ENCODE measurements around the gene DPY19L1.
"Not testable (repeated sequence)": the region's sequence is repeated elsewhere in the genome, so short reads cannot be mapped to it uniquely, and the experiment has no call there.

Gene DPY19L1

GRCh38 chr7:34988442-34989125 lies 48.7 kb downstream of the DPY19L1 start:
- not testable (repeated sequence) for DNase-seq (ENCODE audit: low read depth)

- not testable (repeated sequence) for DNase-seq (ENCODE audit: low read depth)
Measured at GRCh38 chr7:34985155-34985554, 52.1 kb downstream of the DPY19L1 start.

GRCh38 chr7:34984140-34984539 lies 53.1 kb downstream of the DPY19L1 start:
- DNase-seq (ENCODE audit: low read depth) = not testable (repeated sequence)

- DNase-seq (ENCODE audit: low read depth) = no peak
Measured at GRCh38 chr7:34982371-34983019, 54.8 kb downstream of the DPY19L1 start.

GRCh38 chr7:34979124-34979523 lies 58.2 kb downstream of the DPY19L1 start:
- not testable (repeated sequence) for DNase-seq (ENCODE audit: low read depth)

DNA sequence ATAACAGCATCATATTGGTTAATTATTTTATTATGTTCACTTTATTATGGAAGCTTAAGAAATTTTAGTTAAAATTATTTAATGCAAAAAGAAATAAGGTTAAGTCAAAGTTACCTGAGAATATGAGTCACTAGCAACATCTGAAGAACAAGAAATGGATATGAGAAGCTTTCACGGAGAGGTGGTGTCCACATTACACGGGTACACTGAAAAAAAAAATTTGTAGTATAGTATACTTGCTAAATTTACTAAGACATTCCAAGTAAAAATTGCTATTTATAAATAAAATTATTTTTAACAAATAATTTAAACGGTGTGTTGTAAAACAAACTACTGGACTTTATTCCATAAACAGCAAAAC lies 63.9 kb downstream of the DPY19L1 start:
- no peak for DNase-seq (ENCODE audit: low read depth)

GRCh38 chr7:34972739-34973399 lies 64.4 kb downstream of the DPY19L1 start:
- not testable (repeated sequence) for DNase-seq (ENCODE audit: low read depth)

GRCh38 chr7:34967818-34968217 lies 69.5 kb downstream of the DPY19L1 start:
- not testable (repeated sequence) for DNase-seq (ENCODE audit: low read depth)

DNA sequence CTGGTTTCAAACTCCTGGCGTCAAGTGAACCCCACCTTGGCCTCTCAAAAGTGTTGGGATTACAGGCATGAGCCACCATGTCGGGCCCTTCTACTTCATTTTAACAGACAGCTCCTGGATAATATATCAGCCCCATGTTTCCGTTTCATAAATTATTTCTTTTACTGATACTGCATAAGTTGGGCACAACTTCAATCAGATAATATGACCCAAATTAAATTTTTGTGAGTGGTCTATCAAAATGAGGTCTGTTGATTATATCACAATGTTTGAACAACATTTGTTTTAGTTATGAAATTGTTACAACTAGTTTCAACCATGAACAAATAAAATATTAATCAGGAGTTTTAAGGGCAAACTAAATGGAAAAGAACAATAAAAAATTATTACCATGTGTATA lies 70.8 kb downstream of the DPY19L1 start:
- not testable (repeated sequence) for DNase-seq (ENCODE audit: low read depth)

- DNase-seq (ENCODE audit: low read depth) = no peak
Measured at GRCh38 chr7:34958021-34958420, 79.3 kb downstream of the DPY19L1 start.

- no peak for DNase-seq (ENCODE audit: low read depth)
Measured at GRCh38 chr7:34952822-34953221, 84.5 kb downstream of the DPY19L1 start.

GRCh38 chr7:34949361-34949760 lies 87.9 kb downstream of the DPY19L1 start:
- DNase-seq (ENCODE audit: low read depth) = peak; percentile 60

GRCh38 chr7:34947427-34947826 lies 89.9 kb downstream of the DPY19L1 start:
- not testable (repeated sequence) for DNase-seq (ENCODE audit: low read depth)

DNA sequence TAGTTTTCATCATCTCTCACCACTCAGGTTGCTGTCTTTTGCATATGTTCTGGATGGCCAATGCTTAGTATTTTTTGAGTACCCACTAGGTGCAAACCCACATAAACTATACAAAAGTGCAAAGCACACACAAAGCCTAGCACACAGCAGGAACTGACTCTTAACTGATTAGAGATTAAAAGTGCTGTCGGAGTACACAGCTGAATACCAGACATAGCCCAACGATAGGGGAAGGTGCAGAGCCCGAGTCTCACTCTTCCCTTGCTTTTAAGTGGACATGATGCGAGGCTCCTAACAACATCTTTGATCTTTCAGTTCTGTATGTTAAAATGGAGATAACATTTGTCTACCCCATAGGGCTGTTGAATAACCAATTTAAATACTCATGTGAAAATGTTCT lies 90.8 kb downstream of the DPY19L1 start:
- DNase-seq (ENCODE audit: low read depth) = no peak

GRCh38 chr7:34945894-34946477 lies 91.3 kb downstream of the DPY19L1 start:
- DNase-seq (ENCODE audit: low read depth) = not testable (repeated sequence)

DNA sequence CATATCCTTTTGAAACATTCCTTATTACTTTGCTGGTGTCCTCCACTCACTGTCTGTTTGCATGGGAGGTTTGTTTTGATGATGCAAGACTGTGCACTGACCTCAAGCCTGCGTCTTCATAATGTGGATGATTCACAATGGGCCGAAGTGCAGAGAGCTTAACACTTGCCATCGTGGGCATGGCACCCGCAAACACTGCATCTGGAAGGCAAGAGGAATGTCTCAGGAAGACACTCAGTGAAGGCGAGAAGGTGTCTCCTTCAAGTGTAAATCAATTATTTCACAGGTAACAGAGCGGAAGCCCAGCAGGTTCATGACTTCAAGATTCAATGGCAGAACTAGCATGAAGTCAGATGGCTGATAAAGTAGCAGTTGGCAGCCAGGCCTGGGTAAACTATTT lies 98.1 kb downstream of the DPY19L1 start:
- DNase-seq (ENCODE audit: low read depth) = peak; percentile 66

- DNase-seq (ENCODE audit: low read depth) = not testable (repeated sequence)
Measured at GRCh38 chr7:34935735-34936165, 101.5 kb downstream of the DPY19L1 start.

DNA sequence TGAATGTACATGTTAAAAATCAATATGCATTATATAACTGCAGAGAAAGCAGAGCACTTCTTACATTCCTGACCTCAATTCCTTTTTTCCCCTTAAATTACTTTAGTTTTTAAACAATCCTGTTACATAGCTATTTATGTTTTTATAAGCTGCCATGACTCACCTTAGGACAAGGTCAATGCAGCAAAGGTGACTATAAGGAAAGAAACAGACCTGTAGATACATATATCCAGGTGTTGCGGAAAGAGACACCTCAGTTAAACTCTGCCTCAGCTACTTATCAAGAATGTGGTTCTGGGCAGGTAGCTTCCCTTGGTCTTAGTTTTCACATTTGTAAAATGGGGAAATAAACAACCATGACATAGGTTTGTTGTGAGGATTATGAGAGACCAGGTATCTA lies 105.5 kb downstream of the DPY19L1 start:
- DNase-seq (ENCODE audit: low read depth) = no peak

- peak; percentile 6 for DNase-seq (ENCODE audit: low read depth)
Measured at GRCh38 chr7:34929783-34930182, 107.5 kb downstream of the DPY19L1 start.

GRCh38 chr7:34928560-34928959 lies 108.7 kb downstream of the DPY19L1 start:
- DNase-seq (ENCODE audit: low read depth) = no peak

- peak; percentile 27 for DNase-seq (ENCODE audit: low read depth)
Measured at GRCh38 chr7:34928052-34928451, 109.2 kb downstream of the DPY19L1 start.

GRCh38 chr7:34920470-34920869 lies 116.8 kb downstream of the DPY19L1 start:
- DNase-seq (ENCODE audit: low read depth) = not testable (repeated sequence)

DNA sequence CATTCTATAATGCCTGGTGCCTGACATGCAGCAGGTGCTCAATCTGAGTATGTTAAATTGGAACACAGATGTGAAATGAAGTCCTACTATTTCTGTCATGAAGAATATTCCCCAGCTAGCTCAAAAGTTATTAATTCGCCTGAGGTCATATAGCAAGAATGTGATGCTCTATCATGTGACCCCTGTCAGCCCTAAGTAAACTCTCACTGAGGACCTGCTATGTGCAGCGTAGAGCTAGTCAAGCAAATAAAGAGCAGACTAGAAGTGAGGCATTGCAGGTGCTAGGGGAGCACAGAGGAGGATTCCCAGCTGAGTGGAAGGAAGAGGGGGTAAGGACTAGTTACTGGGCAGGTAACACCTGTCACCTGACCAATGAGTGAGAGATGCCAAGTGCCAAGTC lies 118.2 kb downstream of the DPY19L1 start:
- not testable (repeated sequence) for DNase-seq (ENCODE audit: low read depth)

Data from EH (cell line).